ENCODE results near the gene RAP1GAP. TPM values are rescaled to one million over a fixed set of nuclear protein-coding genes. Genes with fewer than 3 reads are reported as not detected.

Gene RAP1GAP
- total and polyA plus RNA-seq, 9 of the 15 experiments (the other 6 are each of a cell fraction or from before 2014, with no cell fraction given), result 0.29 to 30.2 (median 19.2) TPM

DNA sequence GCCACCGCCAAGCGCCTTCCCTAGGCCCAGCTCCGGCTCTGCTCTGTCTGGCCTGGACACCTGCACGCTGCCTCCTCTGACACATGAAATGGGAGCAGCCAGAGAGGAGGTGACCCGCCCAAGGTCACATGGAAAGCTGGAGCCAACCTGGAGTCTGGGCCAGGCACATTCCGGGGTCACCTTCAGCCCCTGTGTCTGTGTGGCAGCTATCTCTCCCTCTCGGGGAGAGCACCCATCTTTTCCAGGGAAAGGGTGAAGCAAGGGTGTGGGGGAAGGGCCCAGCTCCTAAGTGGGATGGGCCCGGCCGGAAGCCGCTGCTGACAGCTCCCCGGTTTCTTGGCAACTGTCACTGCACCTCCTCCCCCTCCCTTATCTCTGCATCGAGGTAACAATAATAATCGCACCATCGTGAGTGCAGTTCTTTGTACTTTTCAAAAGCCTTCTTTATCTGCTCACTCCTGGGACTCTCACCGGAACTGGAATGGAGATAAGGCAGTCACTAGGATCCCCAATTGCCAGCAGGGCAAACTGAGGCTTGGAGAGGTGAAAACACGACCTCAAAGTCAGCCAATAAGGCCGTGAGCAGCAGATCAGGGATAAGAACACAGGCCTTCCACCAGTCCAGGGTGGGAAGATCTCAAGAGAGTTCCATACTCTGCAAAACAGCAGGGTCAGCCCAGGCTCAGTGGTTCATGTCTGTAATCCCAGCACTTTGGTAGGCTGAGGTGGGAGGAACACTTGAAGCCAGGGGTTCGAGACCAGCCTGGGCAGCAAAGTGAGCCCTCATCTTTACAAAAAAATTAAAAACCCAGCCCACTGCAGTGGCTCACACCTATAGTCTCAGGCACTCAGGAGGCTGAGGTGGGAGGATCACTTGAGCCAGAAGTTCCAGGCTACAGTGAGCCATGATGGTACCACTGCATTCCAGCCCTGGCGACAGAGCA is 36.9 kb downstream of the RAP1GAP start (continued):
- peak; percentile 65 for TF ChIP-seq PHF20 (IDR thresholded peaks at IDR 0.05; ENCODE audit: partially characterized antibody)
- TF ChIP-seq BRD4 (IDR thresholded peaks at IDR 0.05), result no peak
- peak; percentile 63; the same call in 1 of the 2 replicates for TF ChIP-seq TCF7L2 (IDR thresholded peaks at IDR 0.05; ENCODE audit: low read depth, low read length)
- TF ChIP-seq, protein P1, sequence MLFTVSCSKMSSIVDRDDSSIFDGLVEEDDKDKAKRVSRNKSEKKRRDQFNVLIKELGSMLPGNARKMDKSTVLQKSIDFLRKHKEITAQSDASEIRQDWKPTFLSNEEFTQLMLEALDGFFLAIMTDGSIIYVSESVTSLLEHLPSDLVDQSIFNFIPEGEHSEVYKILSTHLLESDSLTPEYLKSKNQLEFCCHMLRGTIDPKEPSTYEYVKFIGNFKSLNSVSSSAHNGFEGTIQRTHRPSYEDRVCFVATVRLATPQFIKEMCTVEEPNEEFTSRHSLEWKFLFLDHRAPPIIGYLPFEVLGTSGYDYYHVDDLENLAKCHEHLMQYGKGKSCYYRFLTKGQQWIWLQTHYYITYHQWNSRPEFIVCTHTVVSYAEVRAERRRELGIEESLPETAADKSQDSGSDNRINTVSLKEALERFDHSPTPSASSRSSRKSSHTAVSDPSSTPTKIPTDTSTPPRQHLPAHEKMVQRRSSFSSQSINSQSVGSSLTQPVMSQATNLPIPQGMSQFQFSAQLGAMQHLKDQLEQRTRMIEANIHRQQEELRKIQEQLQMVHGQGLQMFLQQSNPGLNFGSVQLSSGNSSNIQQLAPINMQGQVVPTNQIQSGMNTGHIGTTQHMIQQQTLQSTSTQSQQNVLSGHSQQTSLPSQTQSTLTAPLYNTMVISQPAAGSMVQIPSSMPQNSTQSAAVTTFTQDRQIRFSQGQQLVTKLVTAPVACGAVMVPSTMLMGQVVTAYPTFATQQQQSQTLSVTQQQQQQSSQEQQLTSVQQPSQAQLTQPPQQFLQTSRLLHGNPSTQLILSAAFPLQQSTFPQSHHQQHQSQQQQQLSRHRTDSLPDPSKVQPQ (CRISPR knock-in tag; IDR thresholded peaks at IDR 0.05; ENCODE audit: borderline replicate concordance), result no peak
- TF ChIP-seq HLTF (IDR thresholded peaks at IDR 0.05), result no peak; the same call in 1 of the 2 replicates
- TF ChIP-seq, protein P2, sequence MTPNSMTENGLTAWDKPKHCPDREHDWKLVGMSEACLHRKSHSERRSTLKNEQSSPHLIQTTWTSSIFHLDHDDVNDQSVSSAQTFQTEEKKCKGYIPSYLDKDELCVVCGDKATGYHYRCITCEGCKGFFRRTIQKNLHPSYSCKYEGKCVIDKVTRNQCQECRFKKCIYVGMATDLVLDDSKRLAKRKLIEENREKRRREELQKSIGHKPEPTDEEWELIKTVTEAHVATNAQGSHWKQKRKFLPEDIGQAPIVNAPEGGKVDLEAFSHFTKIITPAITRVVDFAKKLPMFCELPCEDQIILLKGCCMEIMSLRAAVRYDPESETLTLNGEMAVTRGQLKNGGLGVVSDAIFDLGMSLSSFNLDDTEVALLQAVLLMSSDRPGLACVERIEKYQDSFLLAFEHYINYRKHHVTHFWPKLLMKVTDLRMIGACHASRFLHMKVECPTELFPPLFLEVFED (CRISPR knock-in tag; conservative IDR thresholded peaks at IDR 0.05), result no peak
- 0 out of 2 replicates have a peak, but pooled peaks have one; percentile 15 for TF ChIP-seq ERF (CRISPR knock-in tag; IDR thresholded peaks at IDR 0.05)
- TF ChIP-seq, protein P3, sequence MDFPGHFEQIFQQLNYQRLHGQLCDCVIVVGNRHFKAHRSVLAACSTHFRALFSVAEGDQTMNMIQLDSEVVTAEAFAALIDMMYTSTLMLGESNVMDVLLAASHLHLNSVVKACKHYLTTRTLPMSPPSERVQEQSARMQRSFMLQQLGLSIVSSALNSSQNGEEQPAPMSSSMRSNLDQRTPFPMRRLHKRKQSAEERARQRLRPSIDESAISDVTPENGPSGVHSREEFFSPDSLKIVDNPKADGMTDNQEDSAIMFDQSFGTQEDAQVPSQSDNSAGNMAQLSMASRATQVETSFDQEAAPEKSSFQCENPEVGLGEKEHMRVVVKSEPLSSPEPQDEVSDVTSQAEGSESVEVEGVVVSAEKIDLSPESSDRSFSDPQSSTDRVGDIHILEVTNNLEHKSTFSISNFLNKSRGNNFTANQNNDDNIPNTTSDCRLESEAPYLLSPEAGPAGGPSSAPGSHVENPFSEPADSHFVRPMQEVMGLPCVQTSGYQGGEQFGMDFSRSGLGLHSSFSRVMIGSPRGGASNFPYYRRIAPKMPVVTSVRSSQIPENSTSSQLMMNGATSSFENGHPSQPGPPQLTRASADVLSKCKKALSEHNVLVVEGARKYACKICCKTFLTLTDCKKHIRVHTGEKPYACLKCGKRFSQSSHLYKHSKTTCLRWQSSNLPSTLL (IDR thresholded peaks at IDR 0.05), result 0 out of 2 replicates have a peak, but pooled peaks have one; percentile 60
- TF ChIP-seq, protein P4, sequence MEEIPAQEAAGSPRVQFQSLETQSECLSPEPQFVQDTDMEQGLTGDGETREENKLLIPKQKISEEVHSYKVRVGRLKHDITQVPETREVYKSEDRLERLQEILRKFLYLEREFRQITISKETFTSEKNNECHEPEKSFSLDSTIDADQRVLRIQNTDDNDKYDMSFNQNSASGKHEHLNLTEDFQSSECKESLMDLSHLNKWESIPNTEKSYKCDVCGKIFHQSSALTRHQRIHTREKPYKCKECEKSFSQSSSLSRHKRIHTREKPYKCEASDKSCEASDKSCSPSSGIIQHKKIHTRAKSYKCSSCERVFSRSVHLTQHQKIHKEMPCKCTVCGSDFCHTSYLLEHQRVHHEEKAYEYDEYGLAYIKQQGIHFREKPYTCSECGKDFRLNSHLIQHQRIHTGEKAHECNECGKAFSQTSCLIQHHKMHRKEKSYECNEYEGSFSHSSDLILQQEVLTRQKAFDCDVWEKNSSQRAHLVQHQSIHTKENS (CRISPR knock-in tag; IDR thresholded peaks at IDR 0.05), result no peak
- TF ChIP-seq RUNX1 (IDR thresholded peaks at IDR 0.05; ENCODE audit: low read depth), result no peak; the same call in 1 of the 2 replicates
- TF ChIP-seq CC2D1A (IDR thresholded peaks at IDR 0.05), result peak; percentile 90
- no peak for TF ChIP-seq ZNF717 (CRISPR knock-in tag; IDR thresholded peaks at IDR 0.05)
- peak; percentile 77 for TF ChIP-seq EP400 (IDR thresholded peaks at IDR 0.05)
- TF ChIP-seq FOXP1 (CRISPR knock-in tag; IDR thresholded peaks at IDR 0.05), result peak; percentile 71; the same call in 1 of the 2 replicates
- no peak for TF ChIP-seq SIX5 (IDR thresholded peaks at IDR 0.05; ENCODE audit: borderline replicate concordance in 1 of 2, insufficient read depth in 1 of 2, low read depth in 1 of 2, low read length in 2 of 2)
- peak; percentile 79 for TF ChIP-seq ELF1 (tag; IDR thresholded peaks at IDR 0.05)
- TF ChIP-seq ZNF175 (CRISPR knock-in tag; IDR thresholded peaks at IDR 0.05; ENCODE audit: low read depth), result no peak
- no peak for TF ChIP-seq SMAD2 (IDR thresholded peaks at IDR 0.05; ENCODE audit: low read depth, low read length)
- TF ChIP-seq, protein P5, sequence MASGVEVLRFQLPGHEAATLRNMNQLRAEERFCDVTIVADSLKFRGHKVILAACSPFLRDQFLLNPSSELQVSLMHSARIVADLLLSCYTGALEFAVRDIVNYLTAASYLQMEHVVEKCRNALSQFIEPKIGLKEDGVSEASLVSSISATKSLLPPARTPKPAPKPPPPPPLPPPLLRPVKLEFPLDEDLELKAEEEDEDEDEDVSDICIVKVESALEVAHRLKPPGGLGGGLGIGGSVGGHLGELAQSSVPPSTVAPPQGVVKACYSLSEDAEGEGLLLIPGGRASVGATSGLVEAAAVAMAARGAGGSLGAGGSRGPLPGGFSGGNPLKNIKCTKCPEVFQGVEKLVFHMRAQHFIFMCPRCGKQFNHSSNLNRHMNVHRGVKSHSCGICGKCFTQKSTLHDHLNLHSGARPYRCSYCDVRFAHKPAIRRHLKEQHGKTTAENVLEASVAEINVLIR (CRISPR knock-in tag; IDR thresholded peaks at IDR 0.05), result no peak

Data from K562 (cell line).